Smooth muscle cell (in vitro differentiated cells): Measurements from ENCODE around the gene SNX14. TPM values are rescaled to one million over a fixed set of nuclear protein-coding genes. Genes with fewer than 3 reads are reported as not detected.

Source experiments
- DNase-seq: peaks from one replicate; lab custom pipeline; 2025; ENCODE audit not compliant: unreplicated experiment; lab: John Stamatoyannopoulos, UW
- H2AFZ ChIP-seq: fragments of 200-600 bp; sonication (generic); 2 replicates; pipeline ENCODE4 v1.6.0; 2016; ENCODE audit warnings: antibody characterized with exemption, low read depth, mild to moderate bottlenecking
- H3F3A ChIP-seq: fragments of 200-600 bp; sonication (generic); 2 replicates; pipeline ENCODE4 v1.6.0; 2017; ENCODE audit warnings: antibody characterized with exemption, low read depth
- H3K27ac ChIP-seq: fragments of 200-600 bp; sonication (generic); 2 replicates; pipeline ENCODE4 v1.5.1; 2016; ENCODE audit warnings: low read depth, mild to moderate bottlenecking
- H3K27me3 ChIP-seq: fragments of 200-600 bp; sonication (generic); 2 replicates; pipeline ENCODE4 v1.6.1; 2016; ENCODE audit warnings: low read depth, mild to moderate bottlenecking
- H3K36me3 ChIP-seq: fragments of 200-600 bp; sonication (generic); 2 replicates; pipeline ENCODE4 v1.5.1; 2016; ENCODE audit warnings: low read depth
- H3K4me1 ChIP-seq: fragments of 200-600 bp; sonication (generic); 2 replicates; pipeline ENCODE4 v1.5.1; 2016; ENCODE audit warnings: low read depth
- H3K4me2 ChIP-seq: fragments of 200-600 bp; sonication (generic); 2 replicates; pipeline ENCODE4 v1.6.0; 2016; ENCODE audit warnings: mild to moderate bottlenecking
- H3K4me3 ChIP-seq: fragments of 200-600 bp; sonication (generic); 2 replicates; pipeline ENCODE4 v1.5.1; 2016; ENCODE audit warnings: mild to moderate bottlenecking
- H3K79me2 ChIP-seq: fragments of 200-600 bp; sonication (generic); 2 replicates; pipeline ENCODE4 v1.6.0; 2016; ENCODE audit warnings: low read depth, mild to moderate bottlenecking
- H3K9ac ChIP-seq: fragments of 200-600 bp; sonication (generic); 2 replicates; pipeline ENCODE4 v1.6.0; 2016; ENCODE audit warnings: low read depth
- H3K9me3 ChIP-seq: fragments of 200-600 bp; sonication (generic); replicated peaks from 2 replicates; pipeline ENCODE4 v1.5.1; 2016; ENCODE audit warnings: low read depth
- H4K20me1 ChIP-seq: fragments of 200-600 bp; sonication (generic); 2 replicates; pipeline ENCODE4 v1.6.0; 2016; ENCODE audit warnings: low read depth
- WGBS: methylation state at CpG from one replicate; pipeline ENCODE4 v1.1.7; 2016; ENCODE audit warnings: low lambda C conversion rate; 5-methylcytosine and 5-hydroxymethylcytosine counted together
- polyA plus RNA-seq: library from polyadenylated mRNA; unstranded; fragments of >200 nt; fragmentation: Nextera tagmentation; extraction: Ambion mirVana; gene quantifications from 2 replicates; pipeline ENCODE4 v1.2.1, GENCODE V29; 2016
- total RNA-seq: library from RNA; depleted of rRNA; stranded (reverse); fragments of >200 nt; gene quantifications from 2 replicates; pipeline ENCODE4 v1.2.3, GENCODE V29; 2014
- TF ChIP-seq, protein P1 (sequence below): fragments of 200-600 bp; sonication (generic); IDR thresholded peaks from 2 replicates; pipeline ENCODE4 v1.5.1; 2017; ENCODE audit warnings: borderline replicate concordance, mild to moderate bottlenecking, antibody characterized with exemption; ENCODE audit not compliant: insufficient read depth, poor library complexity, severe bottlenecking

SNX14 gene
- total and polyA plus RNA-seq, 2 experiments from 2014 or later, result 53.0 to 134 TPM

DNA sequence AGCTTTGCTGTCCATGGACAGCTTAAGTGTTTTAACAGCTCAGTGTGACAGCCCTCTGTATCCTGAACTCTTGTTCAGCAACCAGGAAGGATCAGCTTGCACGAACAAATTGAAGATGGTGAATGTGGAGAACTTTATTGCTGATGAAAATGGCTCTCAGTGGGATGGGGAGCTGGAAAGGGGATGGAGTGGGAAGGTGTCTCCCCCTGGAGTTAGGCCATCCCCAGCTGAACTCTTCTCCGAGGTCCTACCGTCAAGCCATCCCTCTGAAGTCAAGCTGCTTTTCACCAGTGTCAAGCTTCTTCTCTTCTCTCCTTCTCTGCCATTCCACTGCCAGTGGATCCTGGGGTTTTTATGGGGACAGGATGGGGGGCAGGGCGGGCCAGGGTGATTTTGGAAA, 117.1 kb downstream of the SNX14 start:
- Histone ChIP-seq H3K79me2 (no peaks in the 10 kb centered on the region), H3K27me3 (no peaks in the 10 kb centered on the region), H3K27ac (no peak overlapping the region), H3K36me3 (peaks cover 25% of the 10 kb centered on the region), H3K4me1 (no peaks in the 10 kb centered on the region), H2AFZ (no peak overlapping the region), H3K4me2 (no peak overlapping the region), H3K9ac (no peak overlapping the region), H3K4me3 (no peak overlapping the region), H3F3A (no peaks in the 10 kb centered on the region), H4K20me1 (no peaks in the 10 kb centered on the region), H3K9me3 (no peaks in the 10 kb centered on the region)
- WGBS, result 99% methylated on average over 4 of the region's 4 CpGs
- DNase-seq, result no peak
- TF ChIP-seq, protein P1, sequence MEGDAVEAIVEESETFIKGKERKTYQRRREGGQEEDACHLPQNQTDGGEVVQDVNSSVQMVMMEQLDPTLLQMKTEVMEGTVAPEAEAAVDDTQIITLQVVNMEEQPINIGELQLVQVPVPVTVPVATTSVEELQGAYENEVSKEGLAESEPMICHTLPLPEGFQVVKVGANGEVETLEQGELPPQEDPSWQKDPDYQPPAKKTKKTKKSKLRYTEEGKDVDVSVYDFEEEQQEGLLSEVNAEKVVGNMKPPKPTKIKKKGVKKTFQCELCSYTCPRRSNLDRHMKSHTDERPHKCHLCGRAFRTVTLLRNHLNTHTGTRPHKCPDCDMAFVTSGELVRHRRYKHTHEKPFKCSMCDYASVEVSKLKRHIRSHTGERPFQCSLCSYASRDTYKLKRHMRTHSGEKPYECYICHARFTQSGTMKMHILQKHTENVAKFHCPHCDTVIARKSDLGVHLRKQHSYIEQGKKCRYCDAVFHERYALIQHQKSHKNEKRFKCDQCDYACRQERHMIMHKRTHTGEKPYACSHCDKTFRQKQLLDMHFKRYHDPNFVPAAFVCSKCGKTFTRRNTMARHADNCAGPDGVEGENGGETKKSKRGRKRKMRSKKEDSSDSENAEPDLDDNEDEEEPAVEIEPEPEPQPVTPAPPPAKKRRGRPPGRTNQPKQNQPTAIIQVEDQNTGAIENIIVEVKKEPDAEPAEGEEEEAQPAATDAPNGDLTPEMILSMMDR, result no peak

DNA sequence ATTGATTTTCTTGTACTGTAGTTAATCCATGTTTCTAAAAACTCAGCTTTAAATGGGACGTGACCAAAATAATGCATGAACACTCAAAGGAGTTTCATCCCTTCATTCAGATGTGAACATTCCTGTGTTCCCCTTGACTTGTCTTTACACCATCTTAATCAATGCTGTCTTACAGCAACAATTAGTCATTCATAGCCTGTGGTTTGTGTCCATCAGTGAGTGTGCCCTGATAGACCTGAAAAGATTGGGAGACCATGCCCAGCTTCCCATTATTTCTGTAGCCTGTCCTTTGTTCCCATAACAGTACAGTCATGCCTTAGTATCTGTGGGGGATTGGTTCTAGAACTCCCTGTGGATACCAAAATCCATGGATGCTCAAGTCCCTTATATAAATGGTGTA, 119.9 kb downstream of the SNX14 start:
- peaks cover 5% of the 10 kb centered on the region for H3F3A ChIP-seq
- H3K9ac ChIP-seq, result no peak overlapping the region
- no peak overlapping the region for H2AFZ ChIP-seq
- H3K4me3 ChIP-seq, result no peak overlapping the region
- no peak overlapping the region for H3K27ac ChIP-seq
- H3K4me2 ChIP-seq, result no peak overlapping the region
- peaks cover 25% of the 10 kb centered on the region for H3K36me3 ChIP-seq
- TF ChIP-seq, protein P1, result no peak
- WGBS, result 73% methylated on average over 1 of the region's 1 CpG
- no peaks in the 10 kb centered on the region for H4K20me1 ChIP-seq
- H3K27me3 ChIP-seq, result no peaks in the 10 kb centered on the region
- H3K4me1 ChIP-seq, result peaks cover 6% of the 10 kb centered on the region
- H3K9me3 ChIP-seq, result no peaks in the 10 kb centered on the region
- H3K79me2 ChIP-seq, result no peaks in the 10 kb centered on the region
- DNase-seq, result no peak

GRCh38 chr6:85472744-85473143, 120.9 kb downstream of the SNX14 start:
- no peak for DNase-seq
- H4K20me1 ChIP-seq, result no peaks in the 10 kb centered on the region
- H3K4me2 ChIP-seq, result no peak overlapping the region
- H3F3A ChIP-seq, result peaks cover 5% of the 10 kb centered on the region
- no peak overlapping the region for H3K9ac ChIP-seq
- 68% methylated on average over 1 of the region's 1 CpG for WGBS
- TF ChIP-seq, protein P1, result no peak
- H3K27ac ChIP-seq, result peak overlapping the region; percentile 20
- H3K79me2 ChIP-seq, result no peaks in the 10 kb centered on the region
- H3K4me1 ChIP-seq, result peaks cover 6% of the 10 kb centered on the region
- H3K9me3 ChIP-seq, result no peaks in the 10 kb centered on the region
- no peak overlapping the region for H2AFZ ChIP-seq
- H3K27me3 ChIP-seq, result no peaks in the 10 kb centered on the region
- H3K36me3 ChIP-seq, result peaks cover 25% of the 10 kb centered on the region
- H3K4me3 ChIP-seq, result no peak overlapping the region

DNA sequence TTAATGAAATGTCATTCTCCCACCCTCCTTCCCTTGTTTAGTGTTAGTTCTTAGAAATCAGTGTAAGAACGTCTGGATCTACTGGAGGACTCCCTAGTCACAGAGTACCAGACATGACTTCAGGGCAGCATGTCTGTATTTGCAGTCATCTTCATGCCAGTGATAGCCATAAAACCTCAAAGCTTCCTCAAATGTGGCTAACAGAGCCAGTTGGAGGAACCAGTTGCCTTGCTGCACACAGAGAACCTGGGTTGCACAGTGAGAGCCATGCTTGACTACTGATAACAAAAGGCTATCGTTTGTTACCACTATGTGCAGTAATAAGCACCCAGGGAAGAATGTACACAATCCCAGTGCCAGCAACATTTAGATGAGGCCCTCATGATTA, 123.6 kb downstream of the SNX14 start:
- Histone ChIP-seq H3K9me3 (no peaks in the 10 kb centered on the region), H3K4me3 (no peak overlapping the region), H4K20me1 (no peaks in the 10 kb centered on the region), H3K9ac (peak overlapping the region; percentile 59), H2AFZ (no peak overlapping the region), H3K27me3 (no peaks in the 10 kb centered on the region), H3K36me3 (peaks cover 25% of the 10 kb centered on the region), H3K79me2 (no peaks in the 10 kb centered on the region), H3K4me1 (peaks cover 6% of the 10 kb centered on the region), H3K4me2 (peak overlapping the region; percentile 24), H3K27ac (peak overlapping the region; percentile 92), H3F3A (peaks cover 5% of the 10 kb centered on the region)
- DNase-seq, result no peak
- WGBS, result 11% methylated on average over 2 of the region's 2 CpGs
- TF ChIP-seq, protein P1, result no peak
